Neural progenitor cell (in vitro differentiated cells): Measurements from ENCODE around the gene HTN1. TPM values are rescaled to one million over a fixed set of nuclear protein-coding genes. Genes with fewer than 3 reads are reported as not detected.
"Not testable (repeated sequence)": the region's sequence is repeated elsewhere in the genome, so short reads cannot be mapped to it uniquely, and the experiment has no call there.

Source experiments
- DNase-seq: peaks from one replicate; pipeline ENCODE4 v3.0.0-alpha.2; 2016; ENCODE audit warnings: low spot score
- H2AFZ ChIP-seq: fragments of 200-600 bp; sonication (generic); replicated peaks from 2 replicates; pipeline ENCODE4 v1.6.1; 2016; ENCODE audit warnings: antibody characterized with exemption
- H3F3A ChIP-seq: fragments of 200-600 bp; sonication (generic); 2 replicates; pipeline ENCODE4 v1.6.1; 2016; ENCODE audit warnings: antibody characterized with exemption, low read depth
- H3K27ac ChIP-seq: fragments of 200-600 bp; sonication (generic); 2 replicates; pipeline ENCODE4 v1.5.1; 2016; ENCODE audit warnings: mild to moderate bottlenecking
- H3K27me3 ChIP-seq: fragments of 200-600 bp; sonication (generic); 2 replicates; pipeline ENCODE4 v1.6.1; 2016; ENCODE audit warnings: mild to moderate bottlenecking, moderate library complexity
- H3K36me3 ChIP-seq: fragments of 200-600 bp; sonication (generic); 2 replicates; pipeline ENCODE4 v1.5.1; 2016
- H3K4me1 ChIP-seq: fragments of 200-600 bp; sonication (generic); 2 replicates; pipeline ENCODE4 v1.6.1; 2016; ENCODE audit warnings: mixed run types
- H3K4me2 ChIP-seq: fragments of 200-600 bp; sonication (generic); 2 replicates; pipeline ENCODE4 v1.6.1; 2016
- H3K4me3 ChIP-seq: fragments of 200-600 bp; sonication (generic); 2 replicates; pipeline ENCODE4 v1.5.1; 2016
- H3K79me2 ChIP-seq: fragments of 200-600 bp; sonication (generic); 2 replicates; pipeline ENCODE4 v1.6.1; 2016; ENCODE audit warnings: low read depth
- H3K9ac ChIP-seq: fragments of 200-600 bp; sonication (generic); 2 replicates; pipeline ENCODE4 v1.6.1; 2016
- H3K9me3 ChIP-seq: fragments of 200-600 bp; sonication (generic); 2 replicates; pipeline ENCODE4 v1.5.1; 2016; ENCODE audit warnings: low read depth
- H4K20me1 ChIP-seq: fragments of 200-600 bp; sonication (generic); 2 replicates; pipeline ENCODE4 v1.6.1; 2016; ENCODE audit warnings: low read depth
- H3K27ac Mint-ChIP-seq: 3 replicates; pipeline ENCODE4 v1.8.0; 2021; ENCODE audit warnings: mixed read lengths
- H3K27me3 Mint-ChIP-seq: 2 replicates; pipeline ENCODE4 v1.8.0; 2022; ENCODE audit warnings: low read depth, mild to moderate bottlenecking, inconsistent platforms, moderate library complexity, mixed read lengths; ENCODE audit not compliant: insufficient read depth
- H3K36me3 Mint-ChIP-seq: 3 replicates; pipeline ENCODE4 v1.8.0; 2021; ENCODE audit warnings: mixed read lengths
- H3K4me1 Mint-ChIP-seq: 3 replicates; pipeline ENCODE4 v1.8.0; 2021; ENCODE audit warnings: mixed read lengths
- H3K4me3 Mint-ChIP-seq: 3 replicates; pipeline ENCODE4 v1.8.0; 2021; ENCODE audit warnings: mild to moderate bottlenecking, moderate library complexity, mixed read lengths
- H3K9me3 Mint-ChIP-seq: 3 replicates; pipeline ENCODE4 v1.8.0; 2020; ENCODE audit warnings: mixed read lengths
- CTCF ChIP-seq: fragments of 200-600 bp; sonication (generic); IDR thresholded peaks from 2 replicates; pipeline ENCODE4 v1.5.1; 2017; ENCODE audit warnings: antibody characterized with exemption, mild to moderate bottlenecking
- EZH2 ChIP-seq: fragments of 200-600 bp; sonication (generic); IDR thresholded peaks from 2 replicates; pipeline ENCODE4 v1.6.1; 2017; ENCODE audit warnings: antibody characterized with exemption, mild to moderate bottlenecking, moderate library complexity
- EZH2phosphoT487 ChIP-seq: fragments of 200-600 bp; sonication (generic); IDR thresholded peaks from 2 replicates; pipeline ENCODE4 v1.6.1; 2017; ENCODE audit warnings: antibody characterized with exemption
- total RNA-seq: library from RNA; depleted of rRNA; stranded (reverse); fragments of >200 nt; gene quantifications from 2 replicates; pipeline ENCODE4 v1.2.3, GENCODE V29; 2015; ENCODE audit warnings: low replicate concordance

Gene HTN1
- total RNA-seq, 1 donor from 2014 or later = not detected

DNA sequence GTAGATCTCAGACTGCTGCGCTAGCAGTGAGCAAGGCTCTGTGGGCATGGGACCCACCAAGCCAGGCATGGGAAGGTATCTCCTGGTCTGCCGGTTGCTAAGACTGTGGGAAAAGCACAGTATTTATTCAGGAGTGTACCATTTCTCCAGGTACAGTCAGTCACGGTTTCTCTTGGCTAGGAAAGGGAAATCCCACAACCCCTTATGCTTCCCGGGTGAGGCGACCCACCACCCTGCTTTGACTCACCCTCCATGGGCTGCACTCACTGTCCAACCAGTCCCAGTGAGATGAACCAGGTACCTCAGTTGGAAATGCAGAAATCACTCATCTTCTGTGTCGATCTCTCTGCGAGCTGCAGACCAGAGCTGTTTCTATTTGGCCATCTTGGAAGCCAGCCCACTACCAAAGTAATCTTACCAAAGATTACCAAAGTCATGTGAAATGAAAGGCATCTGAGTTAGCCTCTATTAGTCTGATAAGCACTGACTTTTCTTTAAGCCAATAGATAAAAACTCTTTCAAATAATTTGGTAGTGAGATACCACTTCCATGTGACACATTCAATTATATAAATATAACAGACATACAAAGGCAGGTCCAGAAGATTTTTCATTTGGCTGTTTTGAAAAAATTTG lies 8.5 kb upstream of the HTN1 start:
- no peaks in the 10 kb centered on the region for H3K36me3 Mint-ChIP-seq
- no peak overlapping the region for H3K27ac Mint-ChIP-seq
- H3K4me1 Mint-ChIP-seq = no peaks in the 10 kb centered on the region
- Histone ChIP-seq H3K9me3 (no peaks in the 10 kb centered on the region), H3K9ac (no peak overlapping the region), H3K4me2 (no peak overlapping the region), H3F3A (no peaks in the 10 kb centered on the region), H4K20me1 (no peaks in the 10 kb centered on the region), H3K79me2 (no peaks in the 10 kb centered on the region), H2AFZ (no peak overlapping the region), H3K4me3 (no peak overlapping the region), H3K27me3 (no peaks in the 10 kb centered on the region), H3K4me1 (no peaks in the 10 kb centered on the region), H3K36me3 (no peaks in the 10 kb centered on the region), H3K27ac (no peak overlapping the region)
- no peak overlapping the region for H3K4me3 Mint-ChIP-seq
- peaks cover 2% of the 10 kb centered on the region for H3K27me3 Mint-ChIP-seq
- H3K9me3 Mint-ChIP-seq = peaks cover 15% of the 10 kb centered on the region
- DNase-seq = no peak
- TF ChIP-seq EZH2 = no peak
- TF ChIP-seq EZH2phosphoT487 = no peak
- TF ChIP-seq CTCF = no peak

DNA sequence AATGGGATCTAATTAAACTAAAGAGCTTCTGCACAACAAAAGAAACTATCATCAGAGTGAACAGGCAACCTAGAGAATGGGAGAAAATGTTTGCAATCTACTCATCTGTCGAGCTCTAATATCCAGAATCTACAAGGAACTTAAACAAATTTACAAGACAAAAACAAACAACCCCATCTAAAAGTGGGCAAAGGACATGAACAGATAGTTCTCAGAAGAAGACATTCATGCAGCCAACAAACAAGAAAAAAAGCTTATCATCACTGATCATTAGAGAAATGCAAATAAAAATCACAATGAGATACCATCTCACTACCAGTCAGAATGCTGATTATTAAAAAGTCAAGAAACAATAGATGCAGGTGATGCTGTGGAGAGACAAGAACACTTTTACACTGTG lies 6.3 kb downstream of the HTN1 start:
- DNase-seq, H3K27ac Mint-ChIP-seq, H3K27me3 Mint-ChIP-seq, H3K36me3 Mint-ChIP-seq, H3K4me3 ChIP-seq, H3K27ac ChIP-seq, H3K9ac ChIP-seq, H3F3A ChIP-seq, H3K4me1 ChIP-seq, H3K4me2 ChIP-seq, H3K9me3 Mint-ChIP-seq, H3K4me1 Mint-ChIP-seq, H3K36me3 ChIP-seq, H3K79me2 ChIP-seq, H3K4me3 Mint-ChIP-seq, H3K9me3 ChIP-seq, H4K20me1 ChIP-seq, H2AFZ ChIP-seq, H3K27me3 ChIP-seq: not testable (repeated sequence)

DNA sequence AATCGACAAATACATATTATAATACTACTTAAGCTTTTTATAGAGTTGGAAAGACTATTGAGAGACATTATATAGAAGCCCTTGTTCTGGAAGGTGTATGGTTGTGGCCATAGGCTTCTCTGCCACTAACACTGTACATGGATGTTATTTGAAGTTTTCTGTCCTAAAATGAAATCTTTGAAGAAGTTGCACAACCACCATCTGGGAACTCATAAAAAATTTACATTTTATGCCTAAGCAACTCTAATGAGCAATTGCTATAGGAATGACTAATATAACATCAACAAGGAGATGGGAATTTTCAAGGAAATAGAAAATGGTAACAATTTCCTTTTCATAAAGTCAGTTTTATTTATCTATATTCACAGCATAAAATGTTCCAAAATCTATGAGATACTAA lies 7.4 kb downstream of the HTN1 start:
- H2AFZ ChIP-seq = no peak overlapping the region
- H3K79me2 ChIP-seq = no peaks in the 10 kb centered on the region
- Mint-ChIP-seq H3K27ac (no peak overlapping the region), H3K9me3 (peaks cover 6% of the 10 kb centered on the region), H3K4me1 (no peaks in the 10 kb centered on the region), H3K4me3 (no peak overlapping the region), H3K27me3 (peaks cover 2% of the 10 kb centered on the region), H3K36me3 (no peaks in the 10 kb centered on the region)
- H3K27me3 ChIP-seq = no peaks in the 10 kb centered on the region
- H3K4me2 ChIP-seq = no peak overlapping the region
- H3K27ac ChIP-seq = no peak overlapping the region
- H3K9me3 ChIP-seq = no peaks in the 10 kb centered on the region
- no peaks in the 10 kb centered on the region for H3F3A ChIP-seq
- no peaks in the 10 kb centered on the region for H3K4me1 ChIP-seq
- no peaks in the 10 kb centered on the region for H3K36me3 ChIP-seq
- DNase-seq = no peak
- no peaks in the 10 kb centered on the region for H4K20me1 ChIP-seq
- TF ChIP-seq EZH2phosphoT487 (no peak), CTCF (no peak), EZH2 (no peak)
- H3K9ac ChIP-seq = no peak overlapping the region
- no peak overlapping the region for H3K4me3 ChIP-seq

DNA sequence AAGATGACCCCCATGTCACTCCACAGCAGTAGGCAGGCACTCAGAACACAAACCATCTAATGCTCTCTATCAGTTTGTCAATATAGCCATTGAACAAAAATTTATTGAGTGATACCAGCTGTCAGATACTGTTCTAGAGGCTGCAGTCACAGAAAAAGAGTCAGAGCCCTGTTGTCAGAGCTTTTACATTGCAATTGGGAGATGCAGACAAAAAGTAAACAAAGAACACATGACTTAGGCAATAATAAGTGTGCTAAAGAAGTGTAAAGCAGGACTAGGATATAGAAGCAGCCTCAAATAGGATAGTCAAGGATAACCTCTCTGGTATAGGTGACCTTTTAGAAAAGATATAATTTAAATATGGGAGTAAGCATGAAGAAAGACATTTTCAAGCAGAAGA lies 8.9 kb downstream of the HTN1 start:
- no peaks in the 10 kb centered on the region for H3K36me3 ChIP-seq
- Mint-ChIP-seq H3K27ac (no peak overlapping the region), H3K36me3 (no peaks in the 10 kb centered on the region), H3K27me3 (peaks cover 2% of the 10 kb centered on the region), H3K4me3 (no peak overlapping the region), H3K4me1 (no peaks in the 10 kb centered on the region), H3K9me3 (peaks cover 6% of the 10 kb centered on the region)
- H3K4me1 ChIP-seq = no peaks in the 10 kb centered on the region
- no peaks in the 10 kb centered on the region for H3F3A ChIP-seq
- H3K27ac ChIP-seq = no peak overlapping the region
- H3K27me3 ChIP-seq = no peaks in the 10 kb centered on the region
- no peak for TF ChIP-seq CTCF
- TF ChIP-seq EZH2phosphoT487 = no peak
- TF ChIP-seq EZH2 = no peak
- no peak for DNase-seq
- no peak overlapping the region for H3K4me3 ChIP-seq
- H3K9ac ChIP-seq = no peak overlapping the region
- H2AFZ ChIP-seq = no peak overlapping the region
- H3K9me3 ChIP-seq = no peaks in the 10 kb centered on the region
- no peak overlapping the region for H3K4me2 ChIP-seq
- H3K79me2 ChIP-seq = no peaks in the 10 kb centered on the region
- no peaks in the 10 kb centered on the region for H4K20me1 ChIP-seq
